ENCODE measurements around the gene TSPAN12.

TSPAN12 gene

GRCh38 chr7:120742372-120742771 is 115.6 kb downstream of the TSPAN12 start:
- Histone ChIP-seq H3K27me3 (ENCODE audit: control insufficient read depth, insufficient read depth, low read length) (no peaks in the 10 kb centered on the region), H3K36me3 (ENCODE audit: control insufficient read depth, insufficient read depth, low read length) (no peaks in the 10 kb centered on the region), H3K27ac (ENCODE audit: low read depth, low read length) (peak overlapping the region; percentile 19)

GRCh38 chr7:120741371-120742042 is 116.4 kb downstream of the TSPAN12 start:
- no peaks in the 10 kb centered on the region for H3K9me3 ChIP-seq (ENCODE audit: control insufficient read depth, insufficient read depth, low read length)
- H3K4me3 ChIP-seq (ENCODE audit: low read depth, low read length): no peak overlapping the region
- H3K36me3 ChIP-seq (ENCODE audit: control insufficient read depth, insufficient read depth, low read length): no peaks in the 10 kb centered on the region
- no peak overlapping the region for H3K9ac ChIP-seq (ENCODE audit: low read depth, low read length)
- peaks cover 41% of the 10 kb centered on the region for H3K4me1 ChIP-seq (ENCODE audit: control insufficient read depth, insufficient read depth, low read length)
- H3K27me3 ChIP-seq (ENCODE audit: control insufficient read depth, insufficient read depth, low read length): no peaks in the 10 kb centered on the region
- H3K27ac ChIP-seq (ENCODE audit: low read depth, low read length): peak overlapping the region; percentile 19

More at GRCh38 chr7:120742372-120742771, 115.6 kb downstream of the TSPAN12 start:
- no peak overlapping the region for H3K4me3 ChIP-seq (ENCODE audit: low read depth, low read length)
- no peak overlapping the region for H3K9ac ChIP-seq (ENCODE audit: low read depth, low read length)
- peaks cover 41% of the 10 kb centered on the region for H3K4me1 ChIP-seq (ENCODE audit: control insufficient read depth, insufficient read depth, low read length)
- H3K9me3 ChIP-seq (ENCODE audit: control insufficient read depth, insufficient read depth, low read length): no peaks in the 10 kb centered on the region

DNA sequence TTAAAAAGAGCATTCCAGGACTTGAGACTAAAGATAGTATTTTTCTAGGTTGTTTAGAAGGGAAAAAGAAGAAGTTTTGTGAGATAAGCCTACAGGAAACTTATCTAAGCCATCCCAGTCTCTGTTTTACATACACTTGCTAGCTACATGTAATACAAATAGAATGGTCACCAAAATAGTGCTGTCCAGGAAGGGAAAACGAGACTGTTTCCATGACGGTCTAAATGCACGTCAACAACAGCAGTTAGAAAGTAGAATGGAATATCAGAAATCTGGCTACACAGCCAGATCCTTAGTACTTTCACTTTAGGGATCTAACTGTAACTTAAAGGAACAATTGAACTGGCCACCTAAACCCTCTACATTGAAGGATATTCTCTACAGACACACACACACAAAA is 117.6 kb downstream of the TSPAN12 start:
- H3K27me3 ChIP-seq (ENCODE audit: control insufficient read depth, insufficient read depth, low read length): no peaks in the 10 kb centered on the region
- H3K4me3 ChIP-seq (ENCODE audit: low read depth, low read length): no peak overlapping the region
- H3K4me1 ChIP-seq (ENCODE audit: control insufficient read depth, insufficient read depth, low read length): peaks cover 41% of the 10 kb centered on the region
- no peaks in the 10 kb centered on the region for H3K9me3 ChIP-seq (ENCODE audit: control insufficient read depth, insufficient read depth, low read length)
- no peak overlapping the region for H3K9ac ChIP-seq (ENCODE audit: low read depth, low read length)
- no peak overlapping the region for H3K27ac ChIP-seq (ENCODE audit: low read depth, low read length)
- no peaks in the 10 kb centered on the region for H3K36me3 ChIP-seq (ENCODE audit: control insufficient read depth, insufficient read depth, low read length)

DNA sequence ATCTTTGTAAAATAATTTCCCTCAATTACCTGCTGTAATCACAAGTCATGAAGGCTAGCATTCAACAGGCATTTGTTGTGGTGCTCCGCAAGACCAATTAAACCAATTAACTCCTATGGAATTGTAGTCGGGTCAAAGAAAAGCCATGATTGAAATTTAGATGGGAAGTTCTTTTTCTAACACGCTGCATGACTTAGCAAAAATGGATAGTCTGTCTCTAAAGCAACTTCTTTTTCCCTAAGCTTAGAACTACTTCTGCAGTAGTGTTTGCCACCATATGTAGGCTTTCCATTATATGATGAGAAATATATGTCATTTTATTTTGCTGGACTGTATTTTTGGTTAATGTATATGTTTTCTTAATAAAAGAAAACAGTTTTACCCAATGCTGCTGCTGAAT is 119.1 kb downstream of the TSPAN12 start:
- Histone ChIP-seq H3K27ac (ENCODE audit: low read depth, low read length) (peak overlapping the region; percentile 16), H3K36me3 (ENCODE audit: control insufficient read depth, insufficient read depth, low read length) (no peaks in the 10 kb centered on the region), H3K9me3 (ENCODE audit: control insufficient read depth, insufficient read depth, low read length) (no peaks in the 10 kb centered on the region), H3K9ac (ENCODE audit: low read depth, low read length) (peak overlapping the region; percentile 54; the same call in 1 of the 2 replicates), H3K4me1 (ENCODE audit: control insufficient read depth, insufficient read depth, low read length) (peaks cover 41% of the 10 kb centered on the region), H3K4me3 (ENCODE audit: low read depth, low read length) (no peak overlapping the region), H3K27me3 (ENCODE audit: control insufficient read depth, insufficient read depth, low read length) (no peaks in the 10 kb centered on the region)

All from HUES48 (cell line).